MM.1S (cell line): ENCODE measurements around the gene EDN3.

Experiments
- CTCF ChIP-seq: fragments of 300-600 bp; sonication (generic); IDR thresholded peaks from 2 replicates; pipeline ENCODE4 v1.5.1; 2016; ENCODE audit warnings: antibody characterized with exemption, low read length, mixed read lengths
- EZH2 ChIP-seq: fragments of 300-600 bp; sonication (generic); optimal IDR thresholded peaks from 2 replicates; pipeline ENCODE3; 2017; ENCODE audit warnings: low read depth, mild to moderate bottlenecking, antibody characterized with exemption, low read length, mixed read lengths
- EZH2phosphoT487 ChIP-seq: fragments of 300-600 bp; sonication (generic); IDR thresholded peaks from 2 replicates; pipeline ENCODE4 v1.6.1; 2018; ENCODE audit warnings: antibody characterized with exemption, low read length

DNA sequence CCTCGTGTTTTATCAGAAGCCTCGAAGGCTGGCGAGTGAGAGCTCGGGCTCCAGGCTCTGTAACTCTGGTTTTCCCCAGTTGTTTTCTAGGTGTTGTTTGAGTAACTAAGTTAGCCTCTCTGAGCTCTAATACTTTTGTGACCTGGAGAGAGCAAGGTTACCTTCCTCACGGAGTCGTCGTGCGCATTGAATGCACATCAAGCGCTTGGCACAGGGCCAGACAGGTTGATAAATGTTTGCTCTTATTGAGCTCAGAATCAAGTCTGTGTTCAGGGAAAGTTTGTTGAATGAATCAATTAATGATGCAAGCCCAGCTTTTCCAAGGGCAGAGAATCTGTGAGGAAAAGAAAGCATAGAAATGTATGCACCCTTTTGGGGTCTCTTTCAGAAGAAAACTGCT, 33.5 kb downstream of the EDN3 start:
- TF ChIP-seq CTCF (no peak), EZH2 (no peak), EZH2phosphoT487 (no peak)
